Common myeloid progenitor, CD34-positive (primary cell): ENCODE data around the gene LRRN2.

Source experiments
- CTCF ChIA-PET: fragments of 350-600 bp; sonication (Branson Sonifier 250); formaldehyde crosslinking; loops from one replicate; lab custom pipeline; 2021; ENCODE audit warnings: antibody characterized with exemption; lab: Charles Lee
- POLR2A ChIA-PET: fragments of 350-600 bp; sonication (Branson Sonifier 250); formaldehyde crosslinking; loops from one replicate; lab custom pipeline; 2021; ENCODE audit warnings: antibody characterized with exemption; lab: Charles Lee
- DNase-seq, 3 donors: peaks; one replicate each; pipeline versions ENCODE4 v3.0.0 to v3.0.0-alpha.2; 2013
- H3K27ac ChIP-seq, 2 experiments: 1 replicate in 1 of 2; 2 replicates in 1 of 2; pipeline ENCODE4 v1.7.0; 2013; ENCODE audit warnings: inconsistent platforms in 2 of 2, low read length in 2 of 2, mild to moderate bottlenecking in 2 of 2, low read depth in 1 of 2, moderate library complexity in 1 of 2; ENCODE audit not compliant: severe bottlenecking in 2 of 2, insufficient read depth in 1 of 2, poor library complexity in 1 of 2
- H3K27me3 ChIP-seq, 5 experiments: replicated peaks in 2 of 5; 1 replicate in 3 of 5; 2 replicates in 2 of 5; pipeline versions ENCODE4 v1.6.1 to v1.7.0; 2013; ENCODE audit warnings: low read length in 4 of 5, mild to moderate bottlenecking in 2 of 5, moderate library complexity in 2 of 5, inconsistent platforms in 1 of 5; ENCODE audit not compliant: insufficient read depth in 5 of 5, control insufficient read depth in 4 of 5
- H3K36me3 ChIP-seq, 4 experiments: 1 replicate in 2 of 4; 2 replicates in 2 of 4; pipeline versions ENCODE4 v1.6.1 to v1.7.0; 2013; ENCODE audit warnings: low read length in 3 of 4, control low read depth in 1 of 4, mild to moderate bottlenecking in 1 of 4; ENCODE audit not compliant: control insufficient read depth in 4 of 4, insufficient read depth in 4 of 4
- H3K4me1 ChIP-seq, 4 experiments: 1 replicate in 3 of 4; 2 replicates in 1 of 4; pipeline versions ENCODE4 v1.6.1 to v1.7.1; 2013; ENCODE audit warnings: low read length in 3 of 4, mild to moderate bottlenecking in 3 of 4, control low read depth in 1 of 4, inconsistent platforms in 1 of 4, moderate library complexity in 1 of 4; ENCODE audit not compliant: control insufficient read depth in 4 of 4, insufficient read depth in 4 of 4; ENCODE audit errors: control extremely low read depth in 1 of 4
- H3K4me3 ChIP-seq, 7 experiments: 1 replicate in 4 of 7; 2 replicates in 3 of 7; pipeline versions ENCODE4 v1.5.1 to v1.7.0; 2013; ENCODE audit warnings: mild to moderate bottlenecking in 7 of 7, low read length in 6 of 7, moderate library complexity in 6 of 7, inconsistent platforms in 2 of 7, low read depth in 2 of 7, control low read depth in 1 of 7; ENCODE audit not compliant: insufficient read depth in 4 of 7, control insufficient read depth in 1 of 7; ENCODE audit errors: extremely low read depth in 1 of 7
- H3K9me3 ChIP-seq, 5 experiments: 1 replicate in 4 of 5; 2 replicates in 1 of 5; pipeline versions ENCODE4 v1.6.1 to v1.7.1; 2013; ENCODE audit warnings: low read length in 4 of 5, mild to moderate bottlenecking in 2 of 5, inconsistent platforms in 1 of 5, low read depth in 1 of 5, moderate library complexity in 1 of 5; ENCODE audit not compliant: control insufficient read depth in 4 of 5, insufficient read depth in 2 of 5; ENCODE audit errors: control extremely low read depth in 1 of 5
- WGBS: methylation state at CpG from one replicate; pipeline ENCODE4 v1.1.5; 2013; ENCODE audit not compliant: insufficient coverage; 5-methylcytosine and 5-hydroxymethylcytosine counted together

The LRRN2 gene

DNA sequence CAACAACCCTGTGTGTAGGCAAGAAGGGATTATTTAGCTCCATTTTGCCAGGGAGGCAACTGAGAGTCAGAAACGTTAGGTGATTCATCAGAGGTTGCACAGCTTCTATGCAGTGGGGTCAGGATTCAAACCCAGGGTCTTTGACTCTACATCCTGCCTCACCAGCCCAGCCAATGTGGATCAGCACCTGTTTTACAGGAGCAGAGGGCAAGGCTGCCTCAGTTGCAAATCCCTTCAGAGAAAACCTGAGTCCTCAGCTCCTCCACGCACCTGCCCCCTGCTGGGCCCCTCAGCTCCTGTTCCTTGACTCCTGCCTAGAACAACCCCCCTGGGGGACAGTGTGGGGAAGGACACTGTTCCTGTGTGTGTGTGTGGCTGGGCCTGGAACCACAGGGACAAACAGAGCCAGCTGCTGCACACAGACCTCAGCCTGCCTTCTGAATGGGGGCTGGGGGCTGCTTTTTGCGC, 61.6 kb downstream of the LRRN2 start:
- no peaks in the 10 kb centered on the region for H3K36me3 ChIP-seq
- H3K4me3 ChIP-seq = no peak overlapping the region
- 93% methylated on average over 2 of the region's 3 CpGs for WGBS
- DNase-seq = peak; percentile 17 to 54 (median 47)
- H3K27ac ChIP-seq = no peak overlapping the region
- H3K9me3 ChIP-seq = peaks cover 0 to 3% (median 0%) of the 10 kb centered on the region in 5 experiments
- H3K27me3 ChIP-seq = peaks cover 0 to 3% (median 0%) of the 10 kb centered on the region in 5 experiments
- no peaks in the 10 kb centered on the region for H3K4me1 ChIP-seq
- ChIA-PET CTCF (interaction anchor here (0.7 to 1.9 kb wide), 5 partner anchors 14 to 140 kb away, joined by 3 to 5 read pairs (median 3); no protein-coding TSS in a partner anchor), POLR2A (no interaction called here)

DNA sequence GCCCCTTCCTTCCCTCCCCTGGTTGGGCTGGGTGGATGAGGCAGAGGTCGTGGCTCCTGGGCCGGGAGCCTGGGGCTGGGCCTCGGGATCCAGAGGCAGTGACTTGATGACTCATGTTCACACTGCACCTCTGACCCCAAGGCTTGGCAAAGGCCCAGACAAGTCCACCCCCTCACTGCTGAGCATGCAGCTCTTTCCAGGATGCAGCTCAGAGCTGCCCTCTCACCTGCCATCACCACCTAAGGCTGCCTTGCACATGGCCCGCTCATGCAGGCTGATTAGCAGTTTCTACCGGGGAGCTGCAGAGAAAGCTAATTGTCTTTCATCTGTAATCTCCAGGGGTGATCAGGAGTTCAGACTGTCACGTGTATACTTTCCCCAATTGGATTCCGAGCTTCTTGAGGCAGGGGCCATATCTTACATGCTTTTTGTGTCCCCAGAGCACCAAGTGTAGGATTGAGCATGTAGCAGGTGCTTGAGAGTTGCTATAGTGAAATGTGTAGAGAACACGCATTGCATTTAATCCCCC, 62.1 kb downstream of the LRRN2 start:
- Histone ChIP-seq H3K27ac (no peak overlapping the region), H3K9me3 (peaks cover 0 to under 1% (median 0%) of the 10 kb centered on the region in 5 experiments), H3K36me3 (no peaks in the 10 kb centered on the region), H3K27me3 (peaks cover 0 to 3% (median 0%) of the 10 kb centered on the region in 5 experiments), H3K4me1 (no peaks in the 10 kb centered on the region), H3K4me3 (no peak overlapping the region)
- CTCF ChIA-PET = interaction anchor here (0.6 to 1.9 kb wide), 7 partner anchors 14 to 183 kb away, joined by 3 to 9 read pairs (median 3); no protein-coding TSS in a partner anchor
- 93% methylated on average over 8 of the region's 8 CpGs for WGBS
- POLR2A ChIA-PET = no interaction called here
- DNase-seq = no peak

DNA sequence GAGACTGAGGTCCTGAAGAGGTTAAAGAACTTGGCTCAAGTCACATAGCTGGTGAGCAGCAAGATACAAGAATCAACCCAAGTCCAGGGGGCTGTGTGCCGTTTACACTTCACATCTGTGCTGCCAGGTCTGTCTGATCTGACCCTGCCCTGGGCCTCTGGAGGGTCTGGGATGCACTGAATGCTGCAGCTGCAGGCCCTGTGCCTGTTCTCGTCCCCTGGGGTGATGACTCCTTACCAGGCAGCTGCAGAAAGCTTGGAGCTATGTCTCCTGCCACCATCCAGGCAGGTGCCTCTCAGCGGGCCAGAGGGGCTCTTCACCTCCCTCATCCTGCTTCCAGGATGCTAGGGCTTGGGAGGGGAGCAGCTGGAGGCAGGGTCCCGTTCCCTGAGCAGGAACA, 63.5 kb downstream of the LRRN2 start:
- CTCF ChIA-PET = interaction anchor here (1.7 kb wide), 1 partner anchor 185 kb away, joined by 9 read pairs; no protein-coding TSS in a partner anchor
- no peak overlapping the region for H3K27ac ChIP-seq
- H3K4me1 ChIP-seq = no peaks in the 10 kb centered on the region
- DNase-seq = no peak
- no peak overlapping the region for H3K4me3 ChIP-seq
- H3K27me3 ChIP-seq = no peaks in the 10 kb centered on the region
- WGBS = 78% methylated on average over 3 of the region's 4 CpGs
- H3K9me3 ChIP-seq = no peaks in the 10 kb centered on the region
- H3K36me3 ChIP-seq = no peaks in the 10 kb centered on the region
- POLR2A ChIA-PET = no interaction called here

DNA sequence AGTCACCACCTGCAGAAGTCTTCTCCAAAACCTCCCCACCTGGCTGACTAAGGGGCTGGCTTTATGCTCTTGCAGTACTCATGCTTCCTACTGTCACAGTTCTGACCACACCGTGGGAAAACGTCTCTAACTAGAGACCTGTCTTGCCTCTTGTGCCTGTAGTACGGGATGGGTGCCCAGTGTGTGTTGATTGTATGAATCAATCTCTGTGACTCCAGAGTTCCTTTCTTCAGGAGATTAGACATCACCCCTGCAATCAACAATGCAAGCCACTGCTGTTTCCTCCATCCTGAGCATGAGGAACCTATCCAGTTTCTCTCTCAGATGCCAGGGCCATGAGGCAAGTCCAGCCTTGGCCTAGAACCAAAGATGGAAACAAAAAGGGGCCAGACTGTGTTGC, 64.1 kb downstream of the LRRN2 start:
- no CpG with 5 or more reads among the region's 3 CpGs for WGBS
- ChIA-PET POLR2A (no interaction called here), CTCF (no interaction called here)
- no peak for DNase-seq
- no peaks in the 10 kb centered on the region for H3K27me3 ChIP-seq
- H3K9me3 ChIP-seq = no peaks in the 10 kb centered on the region
- no peaks in the 10 kb centered on the region for H3K36me3 ChIP-seq
- H3K27ac ChIP-seq = no peak overlapping the region
- H3K4me1 ChIP-seq = no peaks in the 10 kb centered on the region
- no peak overlapping the region for H3K4me3 ChIP-seq

DNA sequence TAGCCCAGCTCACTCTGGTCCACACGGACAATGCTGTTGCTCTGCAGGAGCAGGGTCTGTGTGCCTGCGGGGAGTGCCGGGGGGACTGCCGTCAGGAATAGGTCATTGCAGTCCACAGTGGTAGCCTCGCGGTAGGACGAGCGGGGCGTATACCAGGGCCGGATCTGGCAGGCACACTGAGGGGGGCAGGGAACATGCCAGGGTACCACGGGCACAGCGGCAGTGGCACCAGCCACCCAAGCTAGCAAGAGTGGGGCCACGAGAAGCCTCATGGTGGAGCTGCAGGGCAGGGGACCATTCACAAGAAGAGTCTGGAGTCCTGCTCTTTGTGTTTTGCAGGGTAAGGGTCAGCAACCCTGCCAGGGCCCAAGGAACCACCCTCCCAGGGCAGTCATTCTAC, 65.8 kb downstream of the LRRN2 start:
- ChIA-PET POLR2A (no interaction called here), CTCF (interaction anchor here (1.6 kb wide), 1 partner anchor 141 kb away, joined by 5 read pairs; no protein-coding TSS in a partner anchor)
- H3K4me1 ChIP-seq = no peaks in the 10 kb centered on the region
- H3K27ac ChIP-seq = no peak overlapping the region
- H3K36me3 ChIP-seq = no peaks in the 10 kb centered on the region
- WGBS = 93% methylated on average over 13 of the region's 13 CpGs
- H3K9me3 ChIP-seq = no peaks in the 10 kb centered on the region
- no peak for DNase-seq
- no peak overlapping the region for H3K4me3 ChIP-seq
- peaks cover 0 to 4% (median 0%) of the 10 kb centered on the region in 5 experiments for H3K27me3 ChIP-seq

DNA sequence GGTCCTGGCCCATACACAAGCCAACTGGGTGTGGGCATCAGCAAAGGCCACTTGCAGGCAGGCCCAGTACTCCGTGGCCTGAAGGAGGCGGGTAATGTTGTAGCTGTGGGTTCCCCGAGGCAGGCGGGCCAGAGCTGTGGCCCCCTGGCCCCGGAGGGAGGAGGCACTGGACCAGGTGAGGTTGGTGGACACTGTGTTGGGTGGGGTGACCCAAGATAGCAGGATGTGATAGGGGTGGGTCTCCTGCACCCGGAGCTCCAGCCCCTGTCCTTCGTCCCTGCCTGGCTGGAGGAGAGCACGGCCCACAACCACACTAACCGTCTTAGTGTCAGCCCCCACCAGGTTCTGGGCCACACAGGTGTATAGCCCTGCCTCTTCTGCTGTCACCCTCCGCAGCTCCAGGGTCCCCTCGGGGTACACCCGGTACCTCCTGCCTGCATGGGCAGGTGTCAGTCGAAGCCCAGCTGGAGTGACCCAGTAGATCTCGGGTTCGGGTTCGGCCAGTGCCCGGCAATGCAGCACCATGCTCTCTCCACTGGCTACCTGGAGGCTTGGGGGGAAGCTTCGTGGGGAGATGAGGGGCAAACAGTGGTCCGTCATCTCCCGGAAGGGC, 67.3 kb downstream of the LRRN2 start:
- POLR2A ChIA-PET = no interaction called here
- Histone ChIP-seq H3K27ac (no peak overlapping the region), H3K4me1 (no peaks in the 10 kb centered on the region), H3K36me3 (no peaks in the 10 kb centered on the region), H3K4me3 (no peak overlapping the region), H3K9me3 (no peaks in the 10 kb centered on the region), H3K27me3 (peaks cover 0 to 4% (median 0%) of the 10 kb centered on the region in 5 experiments)
- DNase-seq = no peak
- CTCF ChIA-PET = interaction anchor here (1.5 kb wide), 1 partner anchor 189 kb away, joined by 4 read pairs; no protein-coding TSS in a partner anchor
- WGBS = 94% methylated on average over 14 of the region's 20 CpGs
